Activated T-cell treated with anti-CD3 and anti-CD28 coated beads for 1 hour (primary cell): ENCODE results near the gene PLA1A.
"Not testable (repeated sequence)": the region's sequence is repeated elsewhere in the genome, so short reads cannot be mapped to it uniquely, and the experiment has no call there.

Experiments
- DNase-seq: peaks from one replicate; pipeline ENCODE4 v3.0.0-alpha.2; 2020; ENCODE audit warnings: low read depth

Gene PLA1A

GRCh38 chr3:119579366-119580066 lies 18.2 kb upstream of the PLA1A start, which contains the start of gene ADPRH:
ADPRH (plus strand) TSS chr3:119579492; CDS start chr3:119582170, 2,678 bp downstream.
- DNase-seq: peak; percentile 17

- no peak for DNase-seq
Measured at GRCh38 chr3:119580067-119580760, 17.5 kb upstream of the PLA1A start.

GRCh38 chr3:119582178-119582577 lies 15.5 kb upstream of the PLA1A start:
- DNase-seq: no peak

GRCh38 chr3:119585208-119585607 lies 12.5 kb upstream of the PLA1A start:
- DNase-seq: no peak

- DNase-seq: no peak
Measured at GRCh38 chr3:119585856-119586570, 11.7 kb upstream of the PLA1A start.

GRCh38 chr3:119586733-119587172 lies 10.9 kb upstream of the PLA1A start:
- DNase-seq: no peak

GRCh38 chr3:119588112-119588511 lies 9.6 kb upstream of the PLA1A start:
- DNase-seq: no peak

- no peak for DNase-seq
Measured at GRCh38 chr3:119589102-119589773, 8.4 kb upstream of the PLA1A start.

- no peak for DNase-seq
Measured at GRCh38 chr3:119590706-119591105, 7.0 kb upstream of the PLA1A start.

- DNase-seq: no peak
Measured at GRCh38 chr3:119592861-119593260, 4.8 kb upstream of the PLA1A start.

- no peak for DNase-seq
Measured at GRCh38 chr3:119594066-119594465, 3.6 kb upstream of the PLA1A start.

- not testable (repeated sequence) for DNase-seq
Measured at GRCh38 chr3:119594929-119595328, 2.8 kb upstream of the PLA1A start.

- DNase-seq: no peak
Measured at GRCh38 chr3:119595639-119596334, 1.9 kb upstream of the PLA1A start.

GRCh38 chr3:119596398-119596797 lies 1.3 kb upstream of the PLA1A start:
- no peak for DNase-seq

- DNase-seq: no peak
Measured at GRCh38 chr3:119598410-119599098, 869 bp downstream of the PLA1A start.

- DNase-seq: no peak
Measured at GRCh38 chr3:119599558-119600174, 2.0 kb downstream of the PLA1A start.

GRCh38 chr3:119600732-119601131 lies 3.0 kb downstream of the PLA1A start:
- no peak for DNase-seq

- DNase-seq: no peak
Measured at GRCh38 chr3:119601154-119601553, 3.5 kb downstream of the PLA1A start.

GRCh38 chr3:119602676-119603075 lies 5.0 kb downstream of the PLA1A start:
- no peak for DNase-seq

GRCh38 chr3:119604878-119605277 lies 7.2 kb downstream of the PLA1A start:
- DNase-seq: no peak
